HG02884 (cell line): ENCODE measurements around the gene SLIT2.
A peak's percentile ranks its signal among the peaks of the same experiment; 100 is the strongest.

Experiments used
- ATAC-seq: cut with Tn5 transposase; IDR thresholded peaks from one replicate; pipeline ENCODE4 v1.9.1; 2021; ENCODE audit warnings: mild to moderate bottlenecking, moderate library complexity; ENCODE audit not compliant: unreplicated experiment

Gene SLIT2

GRCh38 chr4:20251796-20252655, at the start of gene SLIT2:
Gene SLIT2 (plus strand): TSS chr4:20251905. CDS start chr4:20253816, 1,911 bp downstream.
- peak; percentile 61 for ATAC-seq

- ATAC-seq = no peak
Measured at GRCh38 chr4:20203508-20203907, 48.2 kb upstream of the SLIT2 start.

GRCh38 chr4:20217521-20217920, 34.2 kb upstream of the SLIT2 start:
- no peak for ATAC-seq

GRCh38 chr4:20217951-20218350, 33.8 kb upstream of the SLIT2 start:
- no peak for ATAC-seq

GRCh38 chr4:20219521-20219920, 32.2 kb upstream of the SLIT2 start:
- no peak for ATAC-seq

GRCh38 chr4:20237894-20238537, 13.7 kb upstream of the SLIT2 start:
- ATAC-seq = no peak

GRCh38 chr4:20248155-20248558, 3.5 kb upstream of the SLIT2 start:
- ATAC-seq = peak; percentile 34

GRCh38 chr4:20249333-20249732, 2.4 kb upstream of the SLIT2 start:
- ATAC-seq = no peak

GRCh38 chr4:20251031-20251795, 492 bp upstream of the SLIT2 start:
- no peak for ATAC-seq

GRCh38 chr4:20252656-20253282, 1.1 kb downstream of the SLIT2 start:
- ATAC-seq = no peak

- ATAC-seq = no peak
Measured at GRCh38 chr4:20253283-20253734, 1.6 kb downstream of the SLIT2 start.

- no peak for ATAC-seq
Measured at GRCh38 chr4:20253735-20254409, 2.2 kb downstream of the SLIT2 start.

GRCh38 chr4:20254511-20255250, 3.0 kb downstream of the SLIT2 start:
- no peak for ATAC-seq

- no peak for ATAC-seq
Measured at GRCh38 chr4:20255251-20255586, 3.5 kb downstream of the SLIT2 start.

GRCh38 chr4:20255823-20256222, 4.1 kb downstream of the SLIT2 start:
- ATAC-seq = no peak

GRCh38 chr4:20256381-20256881, 4.7 kb downstream of the SLIT2 start:
- no peak for ATAC-seq

- no peak for ATAC-seq
Measured at GRCh38 chr4:20259707-20260106, 8.0 kb downstream of the SLIT2 start.

GRCh38 chr4:20260821-20261220, 9.1 kb downstream of the SLIT2 start:
- no peak for ATAC-seq

GRCh38 chr4:20262221-20262620, 10.5 kb downstream of the SLIT2 start:
- ATAC-seq = no peak

- ATAC-seq = no peak
Measured at GRCh38 chr4:20264688-20265087, 13.0 kb downstream of the SLIT2 start.
